Measurements from ENCODE around the gene ZBTB32.

Gene ZBTB32

DNA sequence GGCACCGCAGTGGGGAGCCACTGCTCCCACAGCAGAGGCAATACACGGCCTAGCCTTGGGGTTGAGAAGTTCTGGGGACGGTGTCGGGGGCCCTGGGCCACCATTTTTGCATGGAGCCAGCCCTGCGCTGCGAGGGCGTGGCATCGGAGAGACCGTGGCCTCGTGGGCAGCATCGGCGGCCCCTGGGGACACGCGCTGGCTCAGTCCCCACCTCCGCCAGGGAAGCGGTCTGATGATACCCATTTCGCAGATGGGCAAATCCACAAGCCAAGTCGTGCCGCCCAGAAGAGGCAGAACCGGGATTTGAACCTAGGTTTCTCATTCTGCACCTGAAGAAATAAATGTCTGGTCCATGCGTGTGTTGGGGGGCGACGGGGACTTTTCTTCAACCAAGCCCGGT lies 39.2 kb upstream of the ZBTB32 start:
- no peak for TF ChIP-seq CTCF (conservative IDR thresholded peaks at IDR 0.05; ENCODE audit: control insufficient read depth, insufficient read depth, low read depth, low read length)
- no peak for DNase-seq (ENCODE audit: low read depth)
- H3K4me3 ChIP-seq (ENCODE audit: control insufficient read depth, low read depth, low read length): no peak overlapping the region

GRCh38 chr19:35665604-35666003 lies 38.8 kb upstream of the ZBTB32 start:
- DNase-seq (ENCODE audit: low read depth): no peak
- TF ChIP-seq CTCF (conservative IDR thresholded peaks at IDR 0.05; ENCODE audit: control insufficient read depth, insufficient read depth, low read depth, low read length): no peak

DNA sequence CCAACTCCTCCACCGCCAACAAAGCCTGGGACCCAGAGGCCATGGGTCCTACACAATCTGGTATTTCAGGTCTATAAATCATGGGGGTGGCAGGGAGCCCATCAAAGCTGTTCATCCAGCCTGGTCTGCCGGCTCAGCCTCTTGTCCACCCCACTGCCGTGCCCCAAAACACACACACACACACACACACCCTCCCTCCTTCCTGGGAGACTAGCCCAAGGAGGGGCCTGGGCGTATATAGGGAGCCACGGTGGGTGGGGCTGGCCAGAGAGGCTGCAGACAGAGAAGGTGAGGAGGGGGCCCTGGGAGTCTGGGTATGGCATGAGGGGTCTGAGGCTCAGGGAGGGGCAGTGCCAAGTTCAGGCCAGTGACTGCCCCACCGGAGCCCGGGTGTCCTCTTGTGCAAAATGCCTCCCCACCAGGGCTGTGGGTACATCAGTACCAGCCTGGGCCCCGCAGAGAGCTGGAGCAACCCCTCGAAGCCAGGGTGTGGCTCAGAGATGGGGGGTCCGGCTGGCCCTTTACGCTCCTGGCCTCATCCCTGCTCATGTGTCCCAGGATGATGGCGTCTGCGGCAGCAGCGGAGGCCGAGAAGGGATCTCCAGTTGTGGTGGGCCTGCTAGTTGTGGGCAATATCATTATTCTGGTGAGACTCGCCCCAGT lies 38.0 kb upstream of the ZBTB32 start, which contains the start of gene UPK1A:
UPK1A (plus strand) TSS at position 267 of the 663 bp plus-strand sequence; CDS start at position 563, 296 bp downstream.
- no peak within 1 kb of the TSS for H3K4me3 ChIP-seq (ENCODE audit: control insufficient read depth, low read depth, low read length)
- no peak for TF ChIP-seq CTCF (conservative IDR thresholded peaks at IDR 0.05; ENCODE audit: control insufficient read depth, insufficient read depth, low read depth, low read length)
- DNase-seq (ENCODE audit: low read depth): no peak

More at GRCh38 chr19:35665604-35666003, 38.8 kb upstream of the ZBTB32 start:
- no peak overlapping the region for H3K4me3 ChIP-seq (ENCODE audit: control insufficient read depth, low read depth, low read length)

DNA sequence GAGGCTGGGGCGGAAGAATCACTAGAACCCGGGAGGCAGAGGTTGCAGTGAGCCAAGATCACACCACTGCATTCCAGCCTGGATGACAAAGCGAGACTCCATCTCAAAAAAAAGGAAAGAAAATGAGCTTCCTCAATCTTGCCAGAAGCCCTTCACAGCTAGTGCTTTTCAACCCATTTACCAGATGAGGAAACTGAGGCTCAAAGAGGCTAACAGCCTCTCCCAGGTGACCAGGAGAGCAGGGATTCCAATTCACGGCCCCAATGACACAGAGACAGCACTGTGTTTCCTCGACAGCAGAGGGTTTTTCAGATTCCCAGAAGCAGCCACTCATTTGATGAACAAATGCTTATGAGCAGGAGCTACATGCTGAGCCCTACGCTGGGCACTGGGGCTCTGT lies 34.8 kb upstream of the ZBTB32 start:
- no peak overlapping the region for H3K4me3 ChIP-seq (ENCODE audit: control insufficient read depth, low read depth, low read length)
- no peak for TF ChIP-seq CTCF (conservative IDR thresholded peaks at IDR 0.05; ENCODE audit: control insufficient read depth, insufficient read depth, low read depth, low read length)
- DNase-seq (ENCODE audit: low read depth): no peak

DNA sequence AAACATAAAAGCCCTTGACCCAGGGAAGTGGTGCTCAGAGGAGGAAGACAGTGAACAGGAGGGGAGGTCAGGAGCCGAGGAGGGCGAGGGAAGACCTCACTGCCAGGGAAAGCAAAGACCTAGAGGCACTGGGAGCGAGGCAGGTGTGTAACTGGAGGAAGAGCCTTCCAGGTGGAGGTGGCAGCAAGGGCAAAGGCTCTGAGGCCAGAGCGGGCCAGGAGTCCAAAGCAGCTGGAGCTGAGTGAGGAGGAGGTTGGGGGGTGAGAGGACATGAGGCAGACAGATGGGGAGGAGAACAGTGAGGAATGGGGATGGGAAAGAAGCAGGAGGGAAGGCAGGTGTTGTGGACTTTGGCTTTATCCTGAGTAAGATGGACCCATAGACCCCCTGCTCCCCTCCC lies 34.4 kb upstream of the ZBTB32 start:
- no peak overlapping the region for H3K4me3 ChIP-seq (ENCODE audit: control insufficient read depth, low read depth, low read length)
- TF ChIP-seq CTCF (conservative IDR thresholded peaks at IDR 0.05; ENCODE audit: control insufficient read depth, insufficient read depth, low read depth, low read length): no peak
- no peak for DNase-seq (ENCODE audit: low read depth)

- H3K4me3 ChIP-seq (ENCODE audit: control insufficient read depth, low read depth, low read length): no peak overlapping the region
- DNase-seq (ENCODE audit: low read depth): no peak
- TF ChIP-seq CTCF (conservative IDR thresholded peaks at IDR 0.05; ENCODE audit: control insufficient read depth, insufficient read depth, low read depth, low read length): no peak
These were observed 33.7 kb upstream of the ZBTB32 start for GRCh38 chr19:35670686-35671085.

Data from fibroblast of mammary gland (primary cell).